Subcutaneous adipose tissue (tissue), 4 donors: ENCODE results near the gene ZBTB39. TPM values are rescaled to one million over a fixed set of nuclear protein-coding genes. Genes with fewer than 3 reads are reported as not detected.

Experiments
- CTCF ChIP-seq: fragments of 450-650 bp; IDR thresholded peaks from one replicate; pipeline ENCODE4 v1.5.1; 2016; ENCODE audit warnings: low read depth, mild to moderate bottlenecking, control low read depth, antibody characterized with exemption, moderate library complexity
- total RNA-seq, 4 donors: library from RNA; depleted of rRNA; stranded (reverse); fragments of >200 nt; gene quantifications; one replicate each; pipeline ENCODE4 v1.1.0, GENCODE V29; 2016

Gene ZBTB39
- total RNA-seq, 4 donors from 2014 or later = 4.0 to 4.6 (median 4.4) TPM

GRCh38 chr12:57027805-57028153 lies 21.4 kb upstream of the ZBTB39 start:
- no peak for TF ChIP-seq CTCF

- no peak for TF ChIP-seq CTCF
Observed at GRCh38 chr12:57027011-57027804, 20.9 kb upstream of the ZBTB39 start.

GRCh38 chr12:57025196-57025595 lies 18.9 kb upstream of the ZBTB39 start:
- TF ChIP-seq CTCF = no peak

GRCh38 chr12:57019983-57020719 lies 13.8 kb upstream of the ZBTB39 start:
- no peak for TF ChIP-seq CTCF

GRCh38 chr12:57018906-57019305 lies 12.6 kb upstream of the ZBTB39 start:
- no peak for TF ChIP-seq CTCF

GRCh38 chr12:57016348-57016747 lies 10.0 kb upstream of the ZBTB39 start, which contains the start of gene TAC3:
TSS of gene TAC3 (minus strand) at chr12:57016529. CDS start at chr12:57015797, 732 bp downstream.
- no peak for TF ChIP-seq CTCF
